K562 (cell line): ENCODE data around the gene KLRC4. TPM values are rescaled to one million over a fixed set of nuclear protein-coding genes. Genes with fewer than 3 reads are reported as not detected.

Source experiments
- ATF7 ChIP-seq: fragments of 450-650 bp; IDR thresholded peaks from 2 replicates; pipeline ENCODE4 v1.7.1; 2014; ENCODE audit warnings: mild to moderate bottlenecking, moderate library complexity
- ETV6 ChIP-seq, 3 experiments: fragments of 150-350 bp in 1 of 3; sonication (generic) in 1 of 3; formaldehyde crosslinking in 1 of 3; IDR thresholded peaks; 2 replicates each; pipeline versions ENCODE4 v1.6.1 to v1.8.0; 2014 to 2022; ENCODE audit warnings: borderline replicate concordance in 2 of 3, low read depth in 2 of 3, antibody characterized with exemption in 1 of 3, low read length in 1 of 3, mild to moderate bottlenecking in 1 of 3, missing genetic modification reagents in 1 of 3
- HEY1 ChIP-seq: fragments of 250-450 bp; sonication (Bioruptor Pico); IDR thresholded peaks from 2 replicates; pipeline ENCODE4 v1.5.0; 2020; ENCODE audit warnings: mild to moderate bottlenecking, moderate library complexity, borderline replicate concordance
- KAT2B ChIP-seq: IDR thresholded peaks from one replicate; pipeline ENCODE4 v1.6.1; 2012; ENCODE audit warnings: low read depth, mild to moderate bottlenecking, control low read depth, inconsistent platforms, low read length, moderate library complexity
- MXI1 ChIP-seq: IDR thresholded peaks from 2 replicates; pipeline ENCODE4 v1.6.1; 2011; ENCODE audit warnings: low read depth, mild to moderate bottlenecking, improper control_type of control experiment, low read length
- MYBL2 ChIP-seq, 2 experiments: fragments of 450-650 bp in 1 of 2; sonication (generic) in 1 of 2; formaldehyde crosslinking in 1 of 2; IDR thresholded peaks; 2 replicates each; pipeline versions ENCODE4 v1.6.1 to v1.8.1; 2017 to 2022; ENCODE audit warnings: borderline replicate concordance in 1 of 2, inconsistent platforms in 1 of 2, low read depth in 1 of 2, mild to moderate bottlenecking in 1 of 2, missing genetic modification reagents in 1 of 2, moderate library complexity in 1 of 2
- REST ChIP-seq, 2 experiments: fragments of 450-650 bp; formaldehyde crosslinking in 1 of 2; IDR thresholded peaks; 2 replicates each; pipeline versions ENCODE4 v1.4.0 to v1.6.1; 2014 to 2020; ENCODE audit warnings: mild to moderate bottlenecking in 2 of 2, borderline replicate concordance in 1 of 2, low read depth in 1 of 2
- TFAM ChIP-seq: fragments of 250-450 bp; sonication (Bioruptor Pico); conservative IDR thresholded peaks from 2 replicates; pipeline ENCODE4 v1.5.0; 2021; ENCODE audit warnings: mild to moderate bottlenecking, moderate library complexity
- ZBTB49 ChIP-seq: sonication (generic); formaldehyde crosslinking; IDR thresholded peaks from 2 replicates; pipeline ENCODE4 v1.8.0; 2022; ENCODE audit warnings: missing genetic modification reagents, mild to moderate bottlenecking, borderline replicate concordance
- ZNF212 ChIP-seq: fragments of 450-650 bp; formaldehyde crosslinking; IDR thresholded peaks from 2 replicates; pipeline ENCODE4 v1.4.0; 2020; ENCODE audit warnings: mild to moderate bottlenecking
- ZNF23 ChIP-seq: fragments of 250-450 bp; sonication (Bioruptor Pico); IDR thresholded peaks from 2 replicates; pipeline ENCODE4 v1.4.0; 2020; ENCODE audit warnings: mild to moderate bottlenecking
- ZNF785 ChIP-seq: fragments of 250-450 bp; sonication (Bioruptor Pico); IDR thresholded peaks from 2 replicates; pipeline ENCODE4 v1.4.0; 2020; ENCODE audit warnings: mild to moderate bottlenecking
- polyA plus RNA-seq, 8 experiments: library from polyadenylated mRNA; depleted of rRNA in 4 of 8; stranded (reverse) in 5 of 8; unstranded in 3 of 8; fragments of >200 nt; fragmentation: Nextera tagmentation in 2 of 8; fragmentation: Illumina TruSeq in 1 of 8; extraction: Ambion mirVana in 2 of 8; extraction: Trizol in 1 of 8; gene quantifications; 2 replicates each; pipeline versions ENCODE4 v1.2.1 to v1.2.3, GENCODE V29; 2011 to 2014; ENCODE audit warnings: inconsistent platforms in 1 of 8, missing spikeins in 1 of 8
- total RNA-seq, 7 experiments: library from RNA; depleted of rRNA in 6 of 7; stranded (reverse); fragments of >200 nt in 6 of 7; fragmentation: Illumina TruSeq in 2 of 7; extraction: Trizol in 2 of 7; gene quantifications; 2 replicates each; pipeline versions ENCODE4 v1.2.1 to v1.2.3, GENCODE V29; 2011 to 2021; ENCODE audit warnings: low replicate concordance in 1 of 7
- TF ChIP-seq, protein P1 (sequence below): fragments of 450-650 bp; IDR thresholded peaks from 2 replicates; pipeline ENCODE4 v1.6.1; 2017; ENCODE audit warnings: antibody characterized with exemption

KLRC4 gene
- total and polyA plus RNA-seq, 9 of the 15 experiments (the other 6 are each of a cell fraction or from before 2014, with no cell fraction given), result 0.17 TPM; not detected in 8

- TF ChIP-seq REST (IDR thresholded peaks at IDR 0.05; ENCODE audit: borderline replicate concordance) (no peak), REST (CRISPR knock-in tag; IDR thresholded peaks at IDR 0.05; ENCODE audit: low read depth) (no peak), ZNF212 (CRISPR knock-in tag) (no peak), HEY1 (CRISPR knock-in tag) (no peak), MYBL2 (IDR thresholded peaks at IDR 0.05; ENCODE audit: low read depth) (peak; percentile 48; the same call in 1 of the 2 replicates), MYBL2 (CRISPR knock-in tag; IDR thresholded peaks at IDR 0.05; ENCODE audit: borderline replicate concordance) (no peak), TFAM (CRISPR knock-in tag) (no peak), ATF7 (peak; percentile 95), KAT2B (no peak), MXI1 (no peak), ZNF23 (CRISPR knock-in tag) (no peak), ETV6 (IDR thresholded peaks at IDR 0.05; ENCODE audit: borderline replicate concordance in 1 of 2, low read depth in 2 of 2, low read length in 1 of 2) (no peak), ETV6 (CRISPR knock-in tag; IDR thresholded peaks at IDR 0.05; ENCODE audit: borderline replicate concordance) (no peak), ZNF785 (CRISPR knock-in tag) (no peak), ZBTB49 (CRISPR knock-in tag) (no peak)
- TF ChIP-seq, protein P1, sequence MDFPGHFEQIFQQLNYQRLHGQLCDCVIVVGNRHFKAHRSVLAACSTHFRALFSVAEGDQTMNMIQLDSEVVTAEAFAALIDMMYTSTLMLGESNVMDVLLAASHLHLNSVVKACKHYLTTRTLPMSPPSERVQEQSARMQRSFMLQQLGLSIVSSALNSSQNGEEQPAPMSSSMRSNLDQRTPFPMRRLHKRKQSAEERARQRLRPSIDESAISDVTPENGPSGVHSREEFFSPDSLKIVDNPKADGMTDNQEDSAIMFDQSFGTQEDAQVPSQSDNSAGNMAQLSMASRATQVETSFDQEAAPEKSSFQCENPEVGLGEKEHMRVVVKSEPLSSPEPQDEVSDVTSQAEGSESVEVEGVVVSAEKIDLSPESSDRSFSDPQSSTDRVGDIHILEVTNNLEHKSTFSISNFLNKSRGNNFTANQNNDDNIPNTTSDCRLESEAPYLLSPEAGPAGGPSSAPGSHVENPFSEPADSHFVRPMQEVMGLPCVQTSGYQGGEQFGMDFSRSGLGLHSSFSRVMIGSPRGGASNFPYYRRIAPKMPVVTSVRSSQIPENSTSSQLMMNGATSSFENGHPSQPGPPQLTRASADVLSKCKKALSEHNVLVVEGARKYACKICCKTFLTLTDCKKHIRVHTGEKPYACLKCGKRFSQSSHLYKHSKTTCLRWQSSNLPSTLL, result no peak
These were observed 46.5 kb downstream of the KLRC4 start (continued) for GRCh38 chr12:10362828-10363657.
